GM15510 (cell line): ENCODE measurements around the gene POLR3G.

Source experiments
- POLR2A ChIP-seq: IDR thresholded peaks from 3 replicates; pipeline ENCODE4 v1.6.1; 2011; ENCODE audit warnings: borderline replicate concordance; ENCODE audit not compliant: insufficient read length; ENCODE audit errors: extremely low read depth

Gene POLR3G

GRCh38 chr5:90557391-90557790 lies 82.7 kb downstream of the POLR3G start:
- no peak for TF ChIP-seq POLR2A

DNA sequence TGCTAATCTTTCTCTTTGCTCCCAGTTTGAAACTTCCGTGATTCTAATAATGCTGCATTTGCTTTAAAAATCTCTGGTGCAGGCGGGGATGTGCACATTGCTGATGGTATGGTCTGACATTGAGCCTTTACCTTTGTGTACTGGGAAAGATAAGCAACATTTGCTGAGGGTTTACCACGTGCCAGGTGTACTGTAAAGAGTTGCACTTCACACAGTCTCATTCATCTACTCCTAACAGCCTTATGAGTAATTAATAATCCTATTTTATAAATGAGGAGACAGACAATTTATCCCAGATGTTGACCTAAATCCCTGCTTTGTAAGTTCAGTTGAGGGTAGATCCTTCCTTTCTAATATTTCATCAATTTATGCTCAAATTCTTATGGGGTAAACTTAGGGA lies 83.2 kb downstream of the POLR3G start:
- TF ChIP-seq POLR2A = no peak

DNA sequence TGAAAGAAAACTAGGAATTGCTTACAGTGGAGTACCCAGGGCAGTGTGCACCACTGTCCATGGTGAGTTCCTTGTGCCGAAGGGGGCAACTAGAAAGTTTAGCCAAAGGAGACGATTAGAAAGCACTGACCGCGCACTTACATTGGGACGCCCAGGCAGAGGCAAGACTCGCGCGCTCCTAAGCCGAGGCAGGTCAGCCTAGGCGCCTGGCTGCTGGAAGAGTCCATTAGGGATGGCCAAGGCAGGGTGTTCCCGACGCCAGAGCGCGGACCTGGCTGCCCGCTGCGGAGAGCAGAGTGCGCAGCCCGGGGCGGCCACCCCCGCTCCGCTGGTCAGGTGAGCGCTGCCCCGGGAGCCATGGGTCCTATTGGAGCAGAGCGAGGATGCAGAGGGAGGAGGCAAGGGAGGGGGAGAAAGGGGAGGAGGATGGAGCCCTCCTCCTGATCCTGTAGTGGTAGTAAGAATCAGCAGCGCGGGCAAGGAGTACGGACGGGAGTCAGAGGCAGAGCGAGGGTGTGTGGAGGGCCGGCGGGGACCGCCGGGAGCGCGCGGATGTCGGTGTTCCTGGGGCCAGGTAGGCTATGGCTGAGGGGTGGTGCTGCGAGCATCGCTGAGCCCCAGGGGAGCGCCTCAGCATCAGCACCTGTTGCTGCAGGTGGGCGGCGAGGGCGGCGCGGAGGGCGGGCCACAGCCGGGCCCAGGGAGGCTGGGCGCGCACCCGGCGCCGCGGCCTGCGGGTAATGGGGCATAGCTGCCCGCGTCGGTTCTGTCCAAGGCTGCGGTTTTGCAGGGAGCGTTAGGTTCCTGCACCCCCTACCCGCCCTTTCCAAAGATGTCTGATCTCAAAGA lies 83.9 kb downstream of the POLR3G start, which contains the start of gene ADGRV1:
Gene ADGRV1, plus strand, starts transcription at position 454 of the 849 bp plus-strand sequence. Its CDS starts 99 bp downstream, at position 553.
- TF ChIP-seq POLR2A = no peak

- no peak for TF ChIP-seq POLR2A
These were observed 86.1 kb downstream of the POLR3G start for GRCh38 chr5:90560771-90561170.

- no peak for TF ChIP-seq POLR2A
These were observed 87.1 kb downstream of the POLR3G start for GRCh38 chr5:90561766-90562165.

DNA sequence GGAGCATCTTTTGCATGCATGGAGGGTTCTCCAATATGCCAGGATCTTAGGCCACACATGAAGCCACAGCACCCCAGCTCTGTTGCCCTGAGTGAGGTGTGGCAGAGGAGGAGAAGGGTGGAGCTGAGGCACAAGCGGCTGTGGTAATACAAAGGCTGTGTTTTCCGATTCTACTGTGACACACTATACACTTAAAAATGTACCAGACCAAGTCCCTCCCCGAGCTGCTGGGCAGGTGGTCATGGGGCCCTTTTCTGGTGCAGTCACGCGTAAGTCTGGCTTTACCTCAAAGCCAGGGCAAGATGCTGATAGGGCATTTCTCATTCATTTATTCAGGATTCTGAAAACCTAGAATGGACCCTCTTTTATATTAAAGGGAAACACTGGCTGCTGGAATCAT lies 87.7 kb downstream of the POLR3G start:
- no peak for TF ChIP-seq POLR2A

GRCh38 chr5:90563108-90563507 lies 88.4 kb downstream of the POLR3G start:
- no peak for TF ChIP-seq POLR2A
